T-cell (primary cell): ENCODE data around the gene ZSCAN9. TPM values are rescaled to one million over a fixed set of nuclear protein-coding genes. Genes with fewer than 3 reads are reported as not detected.

Experiments
- ATAC-seq, 4 experiments: fragments of 200-7000 bp in 3 of 4; fragments of 150-1000 bp in 1 of 4; cut with Tn5 transposase; replicated peaks in 1 of 4; 1 replicate in 3 of 4; 2 replicates in 1 of 4; pipeline ENCODE4 v1.10.0; 2021; ENCODE audit warnings: moderate library complexity in 3 of 4, mild to moderate bottlenecking in 2 of 4, moderate number of reproducible peaks in 1 of 4
- CTCF ChIA-PET, 2 donors: fragments of 300-600 bp; sonication (Branson Sonifier 250); formaldehyde crosslinking; loops; one replicate each; lab custom pipeline; 2022; ENCODE audit warnings: antibody characterized with exemption in 2 of 2; lab: Charles Lee
- POLR2A ChIA-PET, 2 donors: fragments of 300-600 bp; sonication (Branson Sonifier 250); formaldehyde crosslinking; loops; one replicate each; lab custom pipeline; 2022; ENCODE audit warnings: antibody characterized with exemption in 2 of 2; lab: Charles Lee
- DNase-seq, 35 experiments: peaks; one replicate each; pipeline versions ENCODE4 v3.0.0 to v3.0.0-alpha.2; 2013 to 2023
- H3K27ac ChIP-seq: one replicate; pipeline ENCODE4 v1.5.1; 2013; ENCODE audit warnings: low read length
- H3K27me3 ChIP-seq, 2 experiments: replicated peaks in 1 of 2; 1 replicate in 1 of 2; 2 replicates in 1 of 2; pipeline versions ENCODE4 v1.6.1 to v1.7.0; 2013; ENCODE audit warnings: low read length in 1 of 2, mixed read lengths in 1 of 2; ENCODE audit not compliant: control insufficient read depth in 2 of 2, insufficient read depth in 2 of 2; ENCODE audit errors: extremely low read depth in 1 of 2
- H3K36me3 ChIP-seq, 2 donors: 1 replicate in 1 of 2; 2 replicates in 1 of 2; pipeline versions ENCODE4 v1.6.1 to v1.7.0; 2013; ENCODE audit warnings: low read length in 1 of 2; ENCODE audit not compliant: control insufficient read depth in 2 of 2, insufficient read depth in 1 of 2; ENCODE audit errors: extremely low read depth in 1 of 2
- H3K4me1 ChIP-seq, 2 experiments: 1 replicate in 1 of 2; 2 replicates in 1 of 2; pipeline versions ENCODE4 v1.6.1 to v1.7.0; 2013; ENCODE audit warnings: low read length in 2 of 2, mixed read lengths in 1 of 2; ENCODE audit not compliant: insufficient read depth in 2 of 2, control insufficient read depth in 1 of 2; ENCODE audit errors: extremely low read depth in 1 of 2
- H3K4me3 ChIP-seq, 2 donors: 1 replicate in 1 of 2; 2 replicates in 1 of 2; pipeline versions ENCODE4 v1.5.1 to v1.7.0; 2013; ENCODE audit warnings: mild to moderate bottlenecking in 2 of 2, low read length in 1 of 2, moderate library complexity in 1 of 2; ENCODE audit not compliant: control insufficient read depth in 1 of 2; ENCODE audit errors: extremely low read depth in 1 of 2
- H3K9me3 ChIP-seq: 2 replicates; pipeline ENCODE4 v1.7.0; 2013
- H3K27ac Mint-ChIP-seq, 2 donors: one replicate each; pipeline ENCODE4 v1.8.0; 2020 to 2021; ENCODE audit warnings: mild to moderate bottlenecking in 2 of 2, mixed read lengths in 2 of 2
- H3K27me3 Mint-ChIP-seq, 2 donors: one replicate each; pipeline ENCODE4 v1.8.0; 2021 to 2022; ENCODE audit warnings: mixed read lengths in 2 of 2
- H3K36me3 Mint-ChIP-seq: one replicate; pipeline ENCODE4 v1.8.0; 2021; ENCODE audit warnings: mixed read lengths
- H3K4me1 Mint-ChIP-seq, 3 donors: one replicate each; pipeline ENCODE4 v1.8.0; 2020 to 2022; ENCODE audit warnings: mixed read lengths in 3 of 3, mild to moderate bottlenecking in 1 of 3
- H3K4me3 Mint-ChIP-seq, 3 donors: one replicate each; pipeline ENCODE4 v1.8.0; 2020 to 2022; ENCODE audit warnings: mild to moderate bottlenecking in 3 of 3, mixed read lengths in 3 of 3, moderate library complexity in 3 of 3
- H3K9me3 Mint-ChIP-seq, 3 donors: one replicate each; pipeline ENCODE4 v1.8.0; 2020 to 2022; ENCODE audit warnings: mixed read lengths in 3 of 3
- WGBS: methylation state at CpG from one replicate; pipeline ENCODE4 v1.1.5; 2013; ENCODE audit warnings: missing lambda C conversion rate; ENCODE audit not compliant: insufficient coverage; 5-methylcytosine and 5-hydroxymethylcytosine counted together
- total RNA-seq, 35 experiments: library from RNA in 6 of 35; stranded (reverse) in 6 of 35; fragments of 120-200 nt in 1 of 35; gene quantifications; one replicate each; pipeline versions ENCODE4 v1.2.1 to v1.2.4 and lab custom pipeline; 2013 to 2026

The ZSCAN9 gene
- total RNA-seq, 5 donors from 2014 or later (not counting 1 experiment from before 2014, with no cell fraction given): 1.5 to 4.2 (median 3.0) TPM

DNA sequence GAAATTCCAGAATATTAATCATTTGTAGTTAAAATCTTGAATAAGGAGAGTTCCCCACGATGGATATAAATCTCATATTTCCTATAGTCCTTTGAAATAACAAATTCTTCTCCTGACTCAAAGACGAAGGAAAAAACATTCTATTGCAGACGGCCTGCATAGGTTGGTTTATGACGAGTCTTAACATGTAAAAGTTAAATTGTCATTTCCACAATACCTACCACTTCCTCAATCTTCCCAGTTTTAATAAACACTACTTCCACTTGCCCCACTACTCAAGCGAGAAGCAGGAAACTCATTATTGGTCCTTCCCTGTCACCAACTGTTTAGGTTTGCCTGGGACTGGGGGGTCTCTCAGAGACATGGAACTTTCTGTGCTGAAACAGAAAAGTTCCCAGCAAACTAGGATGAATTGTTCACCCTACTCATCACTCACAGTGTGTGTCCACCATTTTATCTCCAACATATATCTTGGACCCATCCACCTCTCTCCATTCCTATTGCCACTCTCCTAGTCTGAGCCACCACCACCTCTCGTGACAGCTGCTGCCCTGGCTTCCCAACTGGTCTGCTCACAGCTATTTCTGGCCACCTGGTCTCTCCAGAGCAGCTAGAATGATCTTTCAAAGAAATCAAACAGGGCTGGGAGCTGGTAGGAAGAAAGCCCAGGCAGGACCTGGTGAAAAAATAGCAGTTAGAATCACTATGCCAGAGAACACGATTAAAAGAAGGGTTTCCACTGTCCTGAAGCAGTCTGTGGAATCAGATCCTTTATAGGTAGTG, 15.1 kb upstream of the ZSCAN9 start:
- Mint-ChIP-seq H3K27me3 (peaks cover 83 to 89% of the 10 kb centered on the region in 2 donors), H3K4me1 (peaks cover 25 to 31% (median 27%) of the 10 kb centered on the region in 3 donors), H3K27ac (peak overlapping the region in 1 of 2 donors; percentile 36), H3K4me3 (no peak overlapping the region), H3K9me3 (peaks cover 4 to 19% (median 4%) of the 10 kb centered on the region in 3 donors), H3K36me3 (no peaks in the 10 kb centered on the region)
- Histone ChIP-seq H3K4me3 (no peak overlapping the region), H3K36me3 (no peaks in the 10 kb centered on the region), H3K27me3 (peaks cover 48% of the 10 kb centered on the region in 2 experiments), H3K9me3 (peaks cover 6% of the 10 kb centered on the region), H3K27ac (no peak overlapping the region), H3K4me1 (peaks cover 2 to 26% of the 10 kb centered on the region in 2 experiments)
- no peak for DNase-seq
- ChIA-PET POLR2A (no interaction called here), CTCF (no interaction called here)
- no peak for ATAC-seq
- 80% methylated on average over 1 of the region's 7 CpGs for WGBS

DNA sequence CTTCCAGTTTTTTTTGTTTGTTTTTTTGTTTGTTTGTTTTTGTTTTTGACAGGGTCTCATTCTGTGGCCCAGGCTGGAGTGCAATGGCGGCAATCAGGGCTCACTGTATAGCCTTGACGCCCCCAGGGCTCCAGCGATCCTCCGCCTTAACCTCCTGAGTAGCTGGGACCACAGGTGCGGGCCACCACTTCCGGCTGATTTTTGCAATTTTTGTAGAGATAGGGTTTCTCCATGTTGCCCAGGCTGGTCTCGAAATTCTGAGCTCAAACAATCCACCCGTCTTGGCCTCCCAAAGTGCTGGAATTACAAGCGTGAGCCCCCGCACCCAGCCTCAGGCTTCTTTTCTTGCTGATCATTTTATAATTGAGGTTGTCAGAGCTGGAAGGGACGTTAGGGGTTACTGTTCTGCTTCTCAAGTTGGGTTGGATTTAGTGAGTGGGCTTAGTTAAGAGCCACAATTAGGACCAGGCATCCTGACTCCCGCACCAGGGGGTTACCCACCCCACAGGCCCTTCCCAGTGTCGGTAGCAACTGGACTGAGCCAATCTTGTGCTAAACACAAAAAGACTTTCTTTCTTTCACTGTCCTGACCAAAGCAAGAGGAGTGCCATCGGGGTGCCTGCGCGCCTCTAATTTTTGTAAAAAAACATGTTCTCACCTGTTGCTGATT, 13.1 kb upstream of the ZSCAN9 start:
- Mint-ChIP-seq H3K9me3 (peaks cover 0 to 5% (median 0%) of the 10 kb centered on the region in 3 donors), H3K27me3 (peaks cover 82 to 92% of the 10 kb centered on the region in 2 donors), H3K36me3 (no peaks in the 10 kb centered on the region), H3K4me3 (peak overlapping the region in 2 of 3 donors; percentile 3 to 6), H3K4me1 (peaks cover 25 to 31% (median 27%) of the 10 kb centered on the region in 3 donors), H3K27ac (peak overlapping the region; percentile 19 to 32)
- Histone ChIP-seq H3K27me3 (peaks cover 46 to 63% of the 10 kb centered on the region in 2 experiments), H3K9me3 (peaks cover 6% of the 10 kb centered on the region), H3K4me1 (peaks cover 2 to 26% of the 10 kb centered on the region in 2 experiments), H3K4me3 (no peak overlapping the region), H3K36me3 (no peaks in the 10 kb centered on the region), H3K27ac (no peak overlapping the region)
- peak in 2 of 4 experiments; percentile 39 to 42 for ATAC-seq
- 9% methylated on average over 7 of the region's 16 CpGs for WGBS
- ChIA-PET POLR2A (no interaction called here), CTCF (no interaction called here)
- peak in 1 of 35 experiments; percentile 24 for DNase-seq

DNA sequence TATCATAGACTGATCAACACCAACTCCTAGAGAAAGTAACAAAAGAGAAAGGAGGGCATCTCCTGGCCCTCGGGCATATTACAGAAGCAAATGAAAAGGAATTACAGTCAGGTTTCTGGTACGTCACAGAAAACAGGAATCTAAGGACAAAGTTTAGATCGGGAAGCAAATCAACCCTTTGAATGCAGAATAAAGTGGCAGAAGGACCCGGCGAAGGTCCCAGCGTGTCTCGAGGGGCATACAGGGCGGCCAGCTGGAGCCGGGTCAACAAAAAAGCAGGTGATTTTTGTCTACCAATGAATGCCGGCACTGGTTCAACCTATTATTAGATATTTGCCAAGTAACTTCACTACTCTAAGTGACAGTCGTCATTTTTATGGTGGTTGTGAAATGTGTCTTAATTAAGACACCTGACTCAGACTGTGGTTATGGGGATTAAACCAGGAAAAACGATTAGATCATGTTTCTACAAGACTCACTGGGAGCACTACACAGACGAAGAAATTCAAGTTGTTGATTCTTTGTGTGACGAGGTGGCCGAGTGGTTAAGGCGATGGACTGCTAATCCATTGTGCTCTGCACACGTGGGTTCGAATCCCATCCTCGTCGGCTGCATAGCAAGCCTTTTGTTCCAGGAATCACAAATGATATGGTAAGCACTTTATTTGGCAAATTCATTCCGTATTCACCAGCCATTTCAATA, 12.4 kb upstream of the ZSCAN9 start:
- ATAC-seq (peak in 1 of 4 experiments; percentile 40), DNase-seq (peak in 1 of 35 experiments; percentile 17)
- Histone ChIP-seq H3K9me3 (peaks cover 6% of the 10 kb centered on the region), H3K4me1 (peaks cover 2 to 20% of the 10 kb centered on the region in 2 experiments), H3K27ac (no peak overlapping the region), H3K27me3 (peaks cover 40 to 61% of the 10 kb centered on the region in 2 experiments), H3K4me3 (peak overlapping the region in 1 of 2 donors; percentile 27), H3K36me3 (no peaks in the 10 kb centered on the region)
- POLR2A ChIA-PET: no interaction called here
- CTCF ChIA-PET: no interaction called here
- Mint-ChIP-seq H3K4me3 (peak overlapping the region in 2 of 3 donors; percentile 3 to 6), H3K27ac (no peak overlapping the region), H3K9me3 (no peaks in the 10 kb centered on the region), H3K27me3 (peaks cover 78 to 92% of the 10 kb centered on the region in 2 donors), H3K4me1 (peaks cover 20 to 25% (median 22%) of the 10 kb centered on the region in 3 donors), H3K36me3 (no peaks in the 10 kb centered on the region)
- 1% methylated on average over 15 of the region's 21 CpGs for WGBS

DNA sequence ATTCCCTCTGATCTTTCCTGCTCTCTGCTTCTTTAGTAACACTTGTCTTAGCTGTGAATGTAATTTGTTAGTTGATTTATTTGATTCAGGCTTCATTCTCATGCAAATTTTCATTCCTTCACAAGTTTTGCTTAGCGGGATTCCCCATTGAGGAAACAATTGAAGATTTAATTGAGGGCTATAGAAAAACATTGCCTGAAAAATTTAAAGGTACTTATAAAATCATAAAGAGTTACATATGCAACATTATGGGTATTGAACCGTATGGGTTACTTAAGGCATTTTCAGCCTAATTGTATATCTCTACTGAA, 11.9 kb upstream of the ZSCAN9 start:
- H3K27me3 Mint-ChIP-seq: peaks cover 78 to 92% of the 10 kb centered on the region in 2 donors
- H3K4me1 Mint-ChIP-seq: peaks cover 19 to 20% (median 20%) of the 10 kb centered on the region in 3 donors
- no CpG with 5 or more reads among the region's 2 CpGs for WGBS
- no peaks in the 10 kb centered on the region for H3K9me3 Mint-ChIP-seq
- no peak overlapping the region for H3K4me3 ChIP-seq
- no peak overlapping the region for H3K27ac ChIP-seq
- no peaks in the 10 kb centered on the region for H3K36me3 Mint-ChIP-seq
- DNase-seq (no peak), ATAC-seq (no peak)
- H3K27me3 ChIP-seq: peaks cover 37 to 61% of the 10 kb centered on the region in 2 experiments
- no peak overlapping the region for H3K4me3 Mint-ChIP-seq
- no peaks in the 10 kb centered on the region for H3K36me3 ChIP-seq
- peaks cover 6% of the 10 kb centered on the region for H3K9me3 ChIP-seq
- no peak overlapping the region for H3K27ac Mint-ChIP-seq
- ChIA-PET CTCF (no interaction called here), POLR2A (no interaction called here)
- peaks cover 2 to 17% of the 10 kb centered on the region in 2 experiments for H3K4me1 ChIP-seq

- ChIA-PET POLR2A (no interaction called here), CTCF (no interaction called here)
- no peak overlapping the region for H3K4me3 Mint-ChIP-seq
- H3K4me3 ChIP-seq: no peak overlapping the region
- H3K9me3 ChIP-seq: peaks cover 4% of the 10 kb centered on the region
- ATAC-seq (no peak), DNase-seq (no peak)
- H3K4me1 ChIP-seq: peaks cover 2 to 25% of the 10 kb centered on the region in 2 experiments
- H3K27ac Mint-ChIP-seq: no peak overlapping the region
- peaks cover 24 to 71% of the 10 kb centered on the region in 2 experiments for H3K27me3 ChIP-seq
- peaks cover 68 to 93% of the 10 kb centered on the region in 2 donors for H3K27me3 Mint-ChIP-seq
- H3K27ac ChIP-seq: no peak overlapping the region
- H3K9me3 Mint-ChIP-seq: no peaks in the 10 kb centered on the region
- 32% methylated on average over 8 of the region's 8 CpGs for WGBS
- no peaks in the 10 kb centered on the region for H3K36me3 ChIP-seq
- no peaks in the 10 kb centered on the region for H3K36me3 Mint-ChIP-seq
- H3K4me1 Mint-ChIP-seq: peaks cover 21 to 26% (median 25%) of the 10 kb centered on the region in 3 donors
Measured at GRCh38 chr6:28215425-28215824, 9.7 kb upstream of the ZSCAN9 start.

DNA sequence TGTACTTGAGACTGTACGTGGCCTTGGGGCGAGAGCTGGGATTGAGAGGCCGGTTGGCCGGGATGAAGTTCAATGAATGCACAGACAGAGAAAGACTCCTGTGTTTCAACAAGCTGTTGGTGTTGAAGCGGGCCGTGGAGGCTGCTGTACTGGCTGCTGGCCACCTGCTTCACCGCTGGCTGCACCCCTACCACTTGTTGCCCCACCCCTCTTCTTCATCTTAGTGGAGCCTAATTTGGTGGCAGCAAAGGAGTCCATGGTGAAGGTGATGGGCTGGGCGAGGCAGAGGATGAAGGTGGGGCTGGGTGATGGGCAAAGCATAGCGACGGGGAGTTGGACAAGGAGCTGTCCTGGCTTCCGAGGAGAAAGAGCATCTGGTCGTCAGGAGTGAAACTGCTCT, 7.2 kb upstream of the ZSCAN9 start:
- H3K9me3 ChIP-seq: peaks cover 5% of the 10 kb centered on the region
- Mint-ChIP-seq H3K27me3 (peaks cover 65 to 90% of the 10 kb centered on the region in 2 donors), H3K36me3 (no peaks in the 10 kb centered on the region), H3K4me3 (peak overlapping the region in 2 of 3 donors; percentile 31 to 60), H3K9me3 (no peaks in the 10 kb centered on the region), H3K4me1 (peaks cover 9 to 15% (median 11%) of the 10 kb centered on the region in 3 donors), H3K27ac (no peak overlapping the region)
- no peak overlapping the region for H3K4me3 ChIP-seq
- peaks cover 20 to 52% of the 10 kb centered on the region in 2 experiments for H3K27me3 ChIP-seq
- peaks cover under 1 to 12% of the 10 kb centered on the region in 2 experiments for H3K4me1 ChIP-seq
- ChIA-PET POLR2A (interaction anchor here in 1 of 2 donors (0.5 kb wide), 1 partner anchor 995 kb away, joined by 5 read pairs; no protein-coding TSS in a partner anchor), CTCF (interaction anchor here in 1 of 2 donors (0.8 kb wide), 1 partner anchor 49 kb away, joined by 3 read pairs; no protein-coding TSS in a partner anchor)
- no peak overlapping the region for H3K27ac ChIP-seq
- H3K36me3 ChIP-seq: no peaks in the 10 kb centered on the region
- ATAC-seq (no peak), DNase-seq (no peak)
- 93% methylated on average over 9 of the region's 12 CpGs for WGBS
